Smooth muscle cell (in vitro differentiated cells): ENCODE data around the gene RBFOX1. TPM values are rescaled to one million over a fixed set of nuclear protein-coding genes. Genes with fewer than 3 reads are reported as not detected.

Source experiments
- DNase-seq: peaks from one replicate; lab custom pipeline; 2025; ENCODE audit not compliant: unreplicated experiment; lab: John Stamatoyannopoulos, UW
- H2AFZ ChIP-seq: fragments of 200-600 bp; sonication (generic); 2 replicates; pipeline ENCODE4 v1.6.0; 2016; ENCODE audit warnings: antibody characterized with exemption, low read depth, mild to moderate bottlenecking
- H3F3A ChIP-seq: fragments of 200-600 bp; sonication (generic); 2 replicates; pipeline ENCODE4 v1.6.0; 2017; ENCODE audit warnings: antibody characterized with exemption, low read depth
- H3K27ac ChIP-seq: fragments of 200-600 bp; sonication (generic); 2 replicates; pipeline ENCODE4 v1.5.1; 2016; ENCODE audit warnings: low read depth, mild to moderate bottlenecking
- H3K27me3 ChIP-seq: fragments of 200-600 bp; sonication (generic); 2 replicates; pipeline ENCODE4 v1.6.1; 2016; ENCODE audit warnings: low read depth, mild to moderate bottlenecking
- H3K36me3 ChIP-seq: fragments of 200-600 bp; sonication (generic); 2 replicates; pipeline ENCODE4 v1.5.1; 2016; ENCODE audit warnings: low read depth
- H3K4me1 ChIP-seq: fragments of 200-600 bp; sonication (generic); 2 replicates; pipeline ENCODE4 v1.5.1; 2016; ENCODE audit warnings: low read depth
- H3K4me2 ChIP-seq: fragments of 200-600 bp; sonication (generic); 2 replicates; pipeline ENCODE4 v1.6.0; 2016; ENCODE audit warnings: mild to moderate bottlenecking
- H3K4me3 ChIP-seq: fragments of 200-600 bp; sonication (generic); 2 replicates; pipeline ENCODE4 v1.5.1; 2016; ENCODE audit warnings: mild to moderate bottlenecking
- H3K79me2 ChIP-seq: fragments of 200-600 bp; sonication (generic); 2 replicates; pipeline ENCODE4 v1.6.0; 2016; ENCODE audit warnings: low read depth, mild to moderate bottlenecking
- H3K9ac ChIP-seq: fragments of 200-600 bp; sonication (generic); 2 replicates; pipeline ENCODE4 v1.6.0; 2016; ENCODE audit warnings: low read depth
- H3K9me3 ChIP-seq: fragments of 200-600 bp; sonication (generic); replicated peaks from 2 replicates; pipeline ENCODE4 v1.5.1; 2016; ENCODE audit warnings: low read depth
- H4K20me1 ChIP-seq: fragments of 200-600 bp; sonication (generic); 2 replicates; pipeline ENCODE4 v1.6.0; 2016; ENCODE audit warnings: low read depth
- whole genome bisulfite sequencing: methylation state at CpG from one replicate; pipeline ENCODE4 v1.1.7; 2016; ENCODE audit warnings: low lambda C conversion rate; 5-methylcytosine and 5-hydroxymethylcytosine counted together
- polyA plus RNA-seq: library from polyadenylated mRNA; unstranded; fragments of >200 nt; fragmentation: Nextera tagmentation; extraction: Ambion mirVana; gene quantifications from 2 replicates; pipeline ENCODE4 v1.2.1, GENCODE V29; 2016
- total RNA-seq: library from RNA; depleted of rRNA; stranded (reverse); fragments of >200 nt; gene quantifications from 2 replicates; pipeline ENCODE4 v1.2.3, GENCODE V29; 2014
- TF ChIP-seq, protein P1 (sequence below): fragments of 200-600 bp; sonication (generic); IDR thresholded peaks from 2 replicates; pipeline ENCODE4 v1.5.1; 2017; ENCODE audit warnings: borderline replicate concordance, mild to moderate bottlenecking, antibody characterized with exemption; ENCODE audit not compliant: insufficient read depth, poor library complexity, severe bottlenecking

The RBFOX1 gene
- total and polyA plus RNA-seq, 2 experiments from 2014 or later = not detected

DNA sequence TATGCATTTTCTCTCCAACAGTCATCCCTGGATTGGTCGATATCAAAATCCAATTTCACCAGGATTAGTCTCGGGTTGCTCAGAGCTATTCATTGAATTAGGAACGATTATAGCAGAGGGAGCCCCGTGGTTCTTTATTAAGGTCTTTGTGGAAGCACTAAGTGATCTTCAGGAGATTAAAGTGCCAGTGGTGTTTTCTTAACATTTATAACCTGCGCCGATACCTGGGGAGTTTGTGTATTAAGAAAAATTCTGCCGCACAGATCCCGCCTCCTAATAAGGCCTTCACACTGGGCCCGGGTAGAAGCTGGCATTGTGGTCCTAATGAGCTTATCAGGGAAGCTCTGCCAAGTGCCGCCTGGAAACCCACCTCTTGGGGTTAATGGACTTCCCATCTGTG, 238.7 kb downstream of the RBFOX1 start:
- 86% methylated on average over 10 of the region's 10 CpGs for WGBS
- H3K4me3 ChIP-seq = no peak overlapping the region
- H3F3A ChIP-seq = no peaks in the 10 kb centered on the region
- H4K20me1 ChIP-seq = no peaks in the 10 kb centered on the region
- TF ChIP-seq, protein P1, sequence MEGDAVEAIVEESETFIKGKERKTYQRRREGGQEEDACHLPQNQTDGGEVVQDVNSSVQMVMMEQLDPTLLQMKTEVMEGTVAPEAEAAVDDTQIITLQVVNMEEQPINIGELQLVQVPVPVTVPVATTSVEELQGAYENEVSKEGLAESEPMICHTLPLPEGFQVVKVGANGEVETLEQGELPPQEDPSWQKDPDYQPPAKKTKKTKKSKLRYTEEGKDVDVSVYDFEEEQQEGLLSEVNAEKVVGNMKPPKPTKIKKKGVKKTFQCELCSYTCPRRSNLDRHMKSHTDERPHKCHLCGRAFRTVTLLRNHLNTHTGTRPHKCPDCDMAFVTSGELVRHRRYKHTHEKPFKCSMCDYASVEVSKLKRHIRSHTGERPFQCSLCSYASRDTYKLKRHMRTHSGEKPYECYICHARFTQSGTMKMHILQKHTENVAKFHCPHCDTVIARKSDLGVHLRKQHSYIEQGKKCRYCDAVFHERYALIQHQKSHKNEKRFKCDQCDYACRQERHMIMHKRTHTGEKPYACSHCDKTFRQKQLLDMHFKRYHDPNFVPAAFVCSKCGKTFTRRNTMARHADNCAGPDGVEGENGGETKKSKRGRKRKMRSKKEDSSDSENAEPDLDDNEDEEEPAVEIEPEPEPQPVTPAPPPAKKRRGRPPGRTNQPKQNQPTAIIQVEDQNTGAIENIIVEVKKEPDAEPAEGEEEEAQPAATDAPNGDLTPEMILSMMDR = no peak
- no peak overlapping the region for H3K9ac ChIP-seq
- H2AFZ ChIP-seq = no peak overlapping the region
- no peaks in the 10 kb centered on the region for H3K36me3 ChIP-seq
- no peak overlapping the region for H3K4me2 ChIP-seq
- no peaks in the 10 kb centered on the region for H3K79me2 ChIP-seq
- no peaks in the 10 kb centered on the region for H3K27me3 ChIP-seq
- no peaks in the 10 kb centered on the region for H3K9me3 ChIP-seq
- no peak overlapping the region for H3K27ac ChIP-seq
- no peak for DNase-seq
- H3K4me1 ChIP-seq = no peaks in the 10 kb centered on the region

DNA sequence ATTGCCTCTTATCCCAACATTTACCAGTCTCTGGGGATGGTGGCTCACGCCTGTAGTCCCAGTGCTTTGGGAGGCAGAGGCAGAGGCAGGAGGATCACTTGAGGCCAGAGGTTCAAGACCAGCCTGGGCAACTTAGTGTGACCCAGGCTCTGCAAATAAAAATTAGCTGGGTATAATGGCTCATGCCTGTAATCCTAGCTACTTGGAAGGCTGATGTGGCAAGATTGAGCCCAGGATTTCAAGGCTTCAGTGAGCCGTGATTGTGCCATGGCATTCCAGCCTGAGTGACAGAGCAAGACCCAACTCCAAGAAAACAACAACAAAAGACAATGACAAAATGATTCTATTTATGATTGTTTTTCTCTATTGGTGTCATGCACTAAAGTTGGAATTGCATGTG, 244.9 kb downstream of the RBFOX1 start:
- TF ChIP-seq, protein P1 = no peak
- Histone ChIP-seq H3K27me3 (peaks cover 2% of the 10 kb centered on the region), H3F3A (no peaks in the 10 kb centered on the region), H4K20me1 (no peaks in the 10 kb centered on the region), H3K4me3 (no peak overlapping the region), H3K4me1 (no peaks in the 10 kb centered on the region), H3K27ac (no peak overlapping the region), H2AFZ (no peak overlapping the region), H3K4me2 (no peak overlapping the region), H3K9ac (no peak overlapping the region), H3K36me3 (no peaks in the 10 kb centered on the region), H3K79me2 (no peaks in the 10 kb centered on the region), H3K9me3 (no peaks in the 10 kb centered on the region)
- 90% methylated on average over 2 of the region's 2 CpGs for WGBS
- DNase-seq = no peak

DNA sequence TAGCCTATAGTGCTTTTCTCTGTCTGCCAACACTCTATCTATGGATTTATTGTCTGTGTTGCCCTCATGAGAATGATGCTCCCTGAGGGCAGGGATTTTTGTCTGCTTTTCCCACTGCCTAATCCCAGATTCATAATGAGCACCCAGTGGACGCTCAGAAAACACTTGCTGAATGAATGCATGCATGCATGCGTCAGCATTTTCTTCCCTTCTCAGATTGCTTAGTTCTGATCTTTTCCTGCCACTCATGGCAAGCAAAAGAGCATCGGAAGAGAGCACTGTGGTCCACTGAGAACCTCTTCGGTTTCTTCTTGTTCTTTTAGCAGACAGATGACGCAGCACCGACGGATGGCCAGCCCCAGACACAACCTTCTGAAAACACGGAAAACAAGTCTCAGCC, 246.8 kb downstream of the RBFOX1 start:
- H3K79me2 ChIP-seq = no peaks in the 10 kb centered on the region
- H3K4me1 ChIP-seq = no peaks in the 10 kb centered on the region
- no peaks in the 10 kb centered on the region for H3K9me3 ChIP-seq
- H3K27me3 ChIP-seq = peaks cover 2% of the 10 kb centered on the region
- 90% methylated on average over 8 of the region's 8 CpGs for WGBS
- no peaks in the 10 kb centered on the region for H3F3A ChIP-seq
- H2AFZ ChIP-seq = no peak overlapping the region
- TF ChIP-seq, protein P1 = no peak
- no peak overlapping the region for H3K27ac ChIP-seq
- H3K36me3 ChIP-seq = no peaks in the 10 kb centered on the region
- no peak for DNase-seq
- no peak overlapping the region for H3K9ac ChIP-seq
- no peak overlapping the region for H3K4me3 ChIP-seq
- no peak overlapping the region for H3K4me2 ChIP-seq
- H4K20me1 ChIP-seq = no peaks in the 10 kb centered on the region

DNA sequence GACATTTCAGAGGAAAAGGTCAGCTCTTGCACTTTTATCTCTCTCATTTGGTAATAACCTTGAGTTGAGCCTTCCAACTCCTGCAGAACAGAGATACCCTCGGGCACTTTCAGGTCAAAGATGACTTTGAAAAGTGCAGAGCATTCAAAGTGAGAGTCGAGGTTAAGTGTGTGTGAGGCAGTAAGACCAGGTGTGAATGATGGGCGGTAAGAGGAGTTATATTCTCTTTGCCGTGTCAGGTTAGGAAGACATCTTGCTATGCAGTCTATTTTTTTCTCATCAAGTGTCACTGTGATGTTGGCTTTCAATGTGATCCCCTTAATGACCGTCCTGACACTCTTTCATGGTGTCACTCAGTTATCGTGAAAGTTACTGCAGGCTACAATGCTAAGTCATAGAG, 248.5 kb downstream of the RBFOX1 start:
- Histone ChIP-seq H3K79me2 (no peaks in the 10 kb centered on the region), H3K9ac (no peak overlapping the region), H2AFZ (no peak overlapping the region), H3K27ac (no peak overlapping the region), H4K20me1 (no peaks in the 10 kb centered on the region), H3K36me3 (no peaks in the 10 kb centered on the region), H3K27me3 (peaks cover 2% of the 10 kb centered on the region), H3F3A (no peaks in the 10 kb centered on the region), H3K4me1 (no peaks in the 10 kb centered on the region), H3K4me3 (no peak overlapping the region), H3K4me2 (no peak overlapping the region), H3K9me3 (no peaks in the 10 kb centered on the region)
- 78% methylated on average over 6 of the region's 6 CpGs for WGBS
- TF ChIP-seq, protein P1 = no peak
- no peak for DNase-seq
